Peyer's patch (tissue), 4 donors: ENCODE measurements around the gene VSTM2L. TPM values are rescaled to one million over a fixed set of nuclear protein-coding genes. Genes with fewer than 3 reads are reported as not detected.

Experiments used
- DNase-seq, 3 donors: peaks; one replicate each; pipeline ENCODE4 v3.0.0-alpha.2; 2017 to 2019
- H3K27ac ChIP-seq, 4 donors: fragments of 200-600 bp; sonication (generic); one replicate each; pipeline ENCODE4 v1.5.1; 2016 to 2019
- H3K27me3 ChIP-seq, 2 donors: fragments of 200-600 bp; sonication (generic); one replicate each; pipeline ENCODE4 v1.5.1; 2019
- H3K36me3 ChIP-seq, 3 donors: fragments of 200-600 bp; sonication (generic); one replicate each; pipeline ENCODE4 v1.5.1; 2016 to 2019
- H3K4me1 ChIP-seq, 4 donors: fragments of 200-600 bp; sonication (generic); one replicate each; pipeline ENCODE4 v1.5.1; 2016 to 2019
- H3K4me3 ChIP-seq, 4 donors: fragments of 200-600 bp; sonication (generic); 1 replicate in 3 of 4; 2 replicates in 1 of 4; pipeline ENCODE4 v1.5.1; 2016 to 2019; ENCODE audit warnings: mild to moderate bottlenecking in 1 of 4
- H3K9me3 ChIP-seq, 4 donors: fragments of 200-600 bp; sonication (generic); one replicate each; pipeline ENCODE4 v1.5.1; 2016 to 2019; ENCODE audit warnings: mild to moderate bottlenecking in 1 of 4
- CTCF ChIP-seq, 6 experiments: fragments of 450-650 bp in 4 of 6; fragments of 200-600 bp in 2 of 6; sonication (generic) in 1 of 6; IDR thresholded peaks; one replicate each; pipeline ENCODE4 v1.5.1; 2017 to 2019; ENCODE audit warnings: antibody characterized with exemption in 6 of 6, mild to moderate bottlenecking in 3 of 6, moderate library complexity in 1 of 6
- POLR2A ChIP-seq, 2 donors: fragments of 450-650 bp; IDR thresholded peaks; one replicate each; pipeline ENCODE4 v1.5.1; 2017; ENCODE audit warnings: antibody characterized with exemption in 2 of 2, mild to moderate bottlenecking in 2 of 2, moderate library complexity in 2 of 2
- total RNA-seq, 4 donors: library from RNA; depleted of rRNA; stranded (reverse); fragments of >200 nt; gene quantifications; one replicate each; pipeline ENCODE4 v1.1.0, GENCODE V29; 2016

The VSTM2L gene
- total RNA-seq, 4 donors from 2014 or later = 0.57 to 3.7 (median 0.80) TPM; not detected in 1

DNA sequence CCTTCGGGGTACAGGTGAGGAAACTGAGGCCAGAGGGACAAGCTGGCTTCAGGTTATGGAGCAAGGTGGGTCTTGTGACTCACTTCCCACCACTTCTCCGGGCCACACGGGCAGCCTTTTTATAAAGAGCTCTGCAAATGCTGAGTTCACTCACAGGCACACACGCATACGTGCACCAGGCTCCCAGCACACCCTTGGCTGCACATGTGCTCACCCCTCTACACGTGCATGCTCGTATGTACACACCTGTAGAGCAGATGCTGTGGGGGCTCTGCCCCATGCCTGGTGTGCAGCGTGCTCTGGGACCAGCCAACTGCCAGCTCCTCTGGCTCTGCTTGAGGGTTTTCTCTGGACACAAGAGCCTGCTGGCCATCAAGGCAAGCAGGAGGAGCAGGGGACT lies 29.1 kb downstream of the VSTM2L start:
- Histone ChIP-seq H3K9me3 (no peaks in the 10 kb centered on the region), H3K27ac (no peak overlapping the region), H3K36me3 (no peaks in the 10 kb centered on the region), H3K4me3 (no peak overlapping the region), H3K27me3 (no peaks in the 10 kb centered on the region), H3K4me1 (no peaks in the 10 kb centered on the region)
- no peak for TF ChIP-seq CTCF (IDR thresholded peaks at IDR 0.05)
- no peak for TF ChIP-seq POLR2A (IDR thresholded peaks at IDR 0.05)
- no peak for DNase-seq

DNA sequence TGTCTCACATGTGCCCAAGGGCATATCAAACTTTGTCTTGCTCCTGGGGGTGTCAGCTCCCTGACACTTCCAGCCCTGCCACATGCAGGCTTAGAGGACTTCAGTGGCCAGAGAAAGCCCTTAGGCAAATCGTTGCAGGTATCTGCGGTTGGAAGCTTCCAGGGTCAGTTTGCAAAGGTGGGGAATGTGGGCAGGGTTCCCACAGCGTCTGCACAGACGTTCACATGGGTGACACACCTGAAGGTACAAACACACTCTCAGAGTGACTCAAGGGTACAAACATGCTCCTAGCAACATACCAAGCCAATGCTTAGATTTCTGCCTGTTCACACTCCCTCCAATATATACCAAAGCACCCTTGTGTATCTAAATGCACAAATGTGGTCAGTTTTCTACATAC lies 30.0 kb downstream of the VSTM2L start:
- H3K27me3 ChIP-seq = no peaks in the 10 kb centered on the region
- no peak overlapping the region for H3K4me3 ChIP-seq
- TF ChIP-seq POLR2A (IDR thresholded peaks at IDR 0.05) (no peak), CTCF (IDR thresholded peaks at IDR 0.05) (no peak)
- no peak for DNase-seq
- H3K27ac ChIP-seq = no peak overlapping the region
- no peaks in the 10 kb centered on the region for H3K4me1 ChIP-seq
- no peaks in the 10 kb centered on the region for H3K9me3 ChIP-seq
- no peaks in the 10 kb centered on the region for H3K36me3 ChIP-seq

DNA sequence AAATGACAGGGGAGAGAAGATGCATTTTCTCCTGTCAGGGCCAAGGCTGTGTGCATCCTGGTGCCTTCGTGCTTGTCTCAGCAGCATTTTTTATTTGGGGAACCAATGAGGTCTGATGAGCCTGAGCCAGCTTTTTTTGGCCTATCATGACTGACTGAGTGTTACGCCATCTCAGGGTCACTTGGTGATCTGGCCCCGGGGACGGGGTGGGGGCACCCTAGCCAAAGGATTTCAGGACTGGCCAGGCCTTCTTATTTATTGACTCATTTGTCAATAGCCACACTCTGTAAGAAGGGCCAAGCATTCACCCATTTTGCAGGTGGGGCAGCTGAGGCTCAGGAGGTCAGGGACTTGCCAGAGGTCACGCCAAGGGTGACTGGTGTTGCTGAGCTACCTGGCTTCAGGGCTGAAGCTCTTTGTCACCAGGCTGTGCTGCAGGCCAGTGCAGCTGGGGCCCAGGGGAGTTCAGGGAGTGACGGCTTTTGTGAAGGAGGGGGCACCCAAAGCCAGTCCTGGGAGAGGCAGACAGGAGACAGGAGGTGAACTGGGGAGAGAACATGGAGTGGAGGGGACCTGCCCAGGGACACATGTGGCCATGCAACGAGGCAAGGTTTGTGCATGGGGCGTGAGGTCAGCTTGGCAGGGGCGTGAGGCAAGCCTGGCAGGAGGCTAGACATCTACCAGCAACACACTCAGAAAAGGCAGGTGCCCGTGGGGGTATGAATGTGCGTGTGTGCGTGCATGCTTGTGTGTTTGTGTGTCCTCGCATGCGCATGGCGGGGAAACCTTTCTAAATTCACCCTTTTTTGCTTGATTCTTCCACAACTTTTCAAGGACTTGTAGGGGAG lies 31.1 kb downstream of the VSTM2L start:
- DNase-seq = no peak
- Histone ChIP-seq H3K4me3 (no peak overlapping the region), H3K36me3 (no peaks in the 10 kb centered on the region), H3K4me1 (no peaks in the 10 kb centered on the region), H3K27ac (no peak overlapping the region), H3K27me3 (no peaks in the 10 kb centered on the region), H3K9me3 (no peaks in the 10 kb centered on the region)
- no peak for TF ChIP-seq POLR2A (IDR thresholded peaks at IDR 0.05)
- TF ChIP-seq CTCF (IDR thresholded peaks at IDR 0.05) = no peak

- no peak for DNase-seq
- H3K9me3 ChIP-seq = no peaks in the 10 kb centered on the region
- H3K27ac ChIP-seq = no peak overlapping the region
- H3K4me1 ChIP-seq = no peaks in the 10 kb centered on the region
- no peaks in the 10 kb centered on the region for H3K36me3 ChIP-seq
- H3K27me3 ChIP-seq = no peaks in the 10 kb centered on the region
- TF ChIP-seq CTCF (IDR thresholded peaks at IDR 0.05) (no peak), POLR2A (IDR thresholded peaks at IDR 0.05) (no peak)
- no peak overlapping the region for H3K4me3 ChIP-seq
These were observed 31.9 kb downstream of the VSTM2L start for GRCh38 chr20:37934634-37935375.

DNA sequence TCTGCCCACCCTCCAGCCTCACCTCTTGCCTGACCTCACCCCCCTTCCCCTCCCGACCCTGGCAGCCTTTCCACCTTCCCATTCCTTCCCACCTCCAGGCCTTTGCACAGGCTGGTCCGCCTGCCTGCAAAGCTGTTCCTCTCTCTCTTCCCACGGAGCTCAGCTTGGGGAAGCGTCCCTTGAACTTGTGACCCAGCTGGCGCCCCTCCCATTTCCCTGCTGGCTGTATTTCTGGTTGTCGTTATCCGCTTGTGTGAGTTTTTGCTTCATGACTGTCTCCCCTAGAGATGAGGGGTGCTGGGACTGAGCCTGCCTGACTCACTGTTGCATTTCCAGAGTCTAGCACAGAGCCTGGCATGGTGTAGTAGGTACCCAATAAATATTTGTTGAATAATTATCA lies 32.5 kb downstream of the VSTM2L start:
- H3K27ac ChIP-seq = no peak overlapping the region
- H3K36me3 ChIP-seq = no peaks in the 10 kb centered on the region
- no peaks in the 10 kb centered on the region for H3K4me1 ChIP-seq
- no peak for TF ChIP-seq POLR2A (IDR thresholded peaks at IDR 0.05)
- TF ChIP-seq CTCF (IDR thresholded peaks at IDR 0.05) = no peak
- no peaks in the 10 kb centered on the region for H3K27me3 ChIP-seq
- H3K4me3 ChIP-seq = no peak overlapping the region
- peak in 1 of 3 donors; percentile 43 for DNase-seq
- H3K9me3 ChIP-seq = no peaks in the 10 kb centered on the region
